Heart left ventricle (tissue), 16 donors: ENCODE measurements around the gene RNF2. TPM values are rescaled to one million over a fixed set of nuclear protein-coding genes. Genes with fewer than 3 reads are reported as not detected.

Experiments used
- ATAC-seq, 4 donors: fragments of 200-7000 bp; cut with Tn5 transposase; one replicate each; pipeline ENCODE4 v1.9.1; 2020 to 2022; ENCODE audit warnings: moderate library complexity in 4 of 4, mild to moderate bottlenecking in 3 of 4, moderate number of reproducible peaks in 1 of 4
- DNase-seq, 5 donors: peaks; one replicate each; pipeline ENCODE4 v3.0.0-alpha.2; 2020
- H3K27ac ChIP-seq, 12 donors: fragments of 200-600 bp; sonication (generic) in 4 of 12; one replicate each; pipeline versions ENCODE4 v1.5.0 to v1.8.0; 2016 to 2022; ENCODE audit warnings: mild to moderate bottlenecking in 2 of 12
- H3K27me3 ChIP-seq, 9 donors: fragments of 200-600 bp; sonication (generic) in 2 of 9; one replicate each; pipeline versions ENCODE4 v1.5.1 to v1.8.0; 2016 to 2022; ENCODE audit warnings: mild to moderate bottlenecking in 3 of 9
- H3K36me3 ChIP-seq, 9 donors: fragments of 200-600 bp; sonication (generic) in 2 of 9; one replicate each; pipeline versions ENCODE4 v1.5.0 to v1.8.0; 2018 to 2022; ENCODE audit warnings: mild to moderate bottlenecking in 2 of 9
- H3K4me1 ChIP-seq, 12 donors: fragments of 200-600 bp; sonication (generic) in 4 of 12; one replicate each; pipeline versions ENCODE4 v1.5.0 to v1.8.0; 2016 to 2022; ENCODE audit warnings: mild to moderate bottlenecking in 3 of 12
- H3K4me3 ChIP-seq, 12 donors: fragments of 200-600 bp; sonication (generic) in 4 of 12; one replicate each; pipeline versions ENCODE4 v1.5.0 to v1.8.0; 2017 to 2022; ENCODE audit warnings: mild to moderate bottlenecking in 9 of 12, moderate library complexity in 4 of 12
- H3K9me3 ChIP-seq, 12 donors: fragments of 200-600 bp; sonication (generic) in 4 of 12; one replicate each; pipeline versions ENCODE4 v1.5.0 to v1.8.0; 2016 to 2022; ENCODE audit warnings: mild to moderate bottlenecking in 1 of 12
- CTCF ChIP-seq, 12 donors: fragments of 200-600 bp; sonication (generic) in 4 of 12; IDR thresholded peaks; one replicate each; pipeline versions ENCODE4 v1.5.0 to v1.8.0; 2018 to 2022; ENCODE audit warnings: antibody characterized with exemption in 12 of 12, mild to moderate bottlenecking in 5 of 12
- POLR2A ChIP-seq, 2 donors: fragments of 450-650 bp; IDR thresholded peaks; one replicate each; pipeline ENCODE4 v1.6.1; 2017; ENCODE audit warnings: antibody characterized with exemption in 2 of 2, mild to moderate bottlenecking in 2 of 2, moderate library complexity in 2 of 2
- WGBS, 4 donors: extraction: QIAGEN DNeasy Blood & Tissue Kit in 2 of 4; methylation state at CpG; one replicate each; pipeline versions ENCODE4 v1.1.5 to v1.1.7; 2013 to 2018; 5-methylcytosine and 5-hydroxymethylcytosine counted together
- intact Hi-C, 10 donors: fragments of 100-400 bp; cut with DNase I; formaldehyde crosslinking; loops; one replicate each; pipeline versions ENCODE4 v1.11.1 to v1.14.2; 2022
- polyA plus RNA-seq, 2 donors: library from polyadenylated mRNA; stranded (reverse); fragments of 200-250 nt; gene quantifications; one replicate each; pipeline ENCODE4 v1.2.3, GENCODE V29; 2013
- total RNA-seq, 9 donors: library from RNA; depleted of rRNA in 2 of 9; stranded (reverse); fragments of >200 nt in 2 of 9; fragmentation: NEBNext Ultra II Directional in 3 of 9; extraction: Animal tissue kit (Norgen Biotek cat#: 25700) in 3 of 9; gene quantifications; one replicate each; pipeline versions ENCODE4 v1.1.0 to v1.2.4, GENCODE V29; 2016 to 2023
- donor health status: ischemic (EF 13 %, LVEDD 7.1; RV severe dilation, severe dysfunction).
- donor health status: healthy with polysubstance abuse.
- donor health status: DM: no; HTN: yes; CAD: no.
- donor health status: DM: no; HTN: no; CAD: no.
- donor health status: ischemic (EF 25% LVEDD 6.9; RV normal size, moderate dysfunction).
- donor health status: ischemic (EF 25% LVEDD 5.7; RV mildly dilated, moderate dysfunction).
- donor health status: healthy.
- donor health status: DM: yes; HTN: yes; CAD: no.
- donor health status: ischemic (EF 35%, LVEDD 5.7; RV mildly dilated, moderate dysfunction).
- donor health status: nonischemic (EF 11% LVEDD 7.7; RV severe dilation, severe dysfunction).
- donor health status: DM: yes; HTN: yes; CAD: no.
- donor health status: PGD.
- donor health status: ischemic (EF 29% LVEDD 5.4; RV normal size, mild dysfunction).
- donor health status: nonischemic (EF 23%, LVEDD 6.1; RV moderate dilation, normal function).

RNF2 gene
- total and polyA plus RNA-seq, 11 donors, result 2.7 to 18.6 (median 12.4) TPM

DNA sequence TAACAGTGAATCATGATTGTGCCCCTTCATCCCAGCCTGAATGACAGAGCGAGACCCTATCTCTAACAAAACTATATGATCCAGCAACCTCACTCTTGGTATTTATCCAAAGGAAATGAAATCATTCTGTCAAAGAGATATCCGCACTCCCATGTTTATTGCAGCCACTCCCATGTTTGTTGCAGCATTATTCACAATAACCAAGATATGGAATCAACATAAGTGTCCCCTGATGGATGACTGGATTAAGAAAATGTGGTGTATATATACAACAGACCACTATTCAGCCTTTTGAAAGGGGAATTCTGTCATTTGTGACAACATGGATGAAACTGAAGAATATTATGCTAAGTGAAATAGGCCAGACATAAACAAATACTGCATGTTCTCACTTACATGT lies 67.0 kb downstream of the RNF2 start:
- no peak for DNase-seq
- no peak for TF ChIP-seq POLR2A (IDR thresholded peaks at IDR 0.05)
- no peak for TF ChIP-seq CTCF (IDR thresholded peaks at IDR 0.05)
- ATAC-seq, result no peak
- Histone ChIP-seq H3K4me1 (no peaks in the 10 kb centered on the region), H3K36me3 (peaks cover 0 to 9% (median 2%) of the 10 kb centered on the region in 9 donors), H3K27me3 (no peaks in the 10 kb centered on the region), H3K4me3 (no peak overlapping the region), H3K27ac (no peak overlapping the region), H3K9me3 (peaks cover 0 to 32% (median 17%) of the 10 kb centered on the region in 12 donors)
- intact Hi-C loops, result no loop called here
- 52 to 70% (median 62%) methylated on average over 2 of the region's 2 CpGs for WGBS, 4 donors

DNA sequence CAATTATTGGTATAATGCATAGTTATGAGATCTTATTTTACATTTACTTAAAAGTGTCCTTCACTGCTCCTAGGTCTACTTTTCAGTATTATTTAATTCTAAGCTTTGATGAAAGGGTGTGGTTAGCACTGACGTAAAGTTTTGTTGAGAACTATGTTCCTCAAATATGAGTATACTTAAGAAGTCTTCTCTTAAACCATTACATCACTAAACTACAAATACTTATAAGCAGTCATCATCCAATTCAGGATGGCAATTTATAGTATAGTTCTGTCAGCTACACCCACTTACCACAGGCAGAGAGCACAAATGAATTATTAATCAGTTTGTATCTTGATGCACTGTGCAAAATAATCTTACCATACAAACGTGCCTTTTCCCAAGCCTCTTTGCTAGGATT lies 84.3 kb downstream of the RNF2 start:
- H3K4me1 ChIP-seq, result no peaks in the 10 kb centered on the region
- H3K4me3 ChIP-seq, result no peak overlapping the region
- H3K9me3 ChIP-seq, result peaks cover 0 to 9% (median 0%) of the 10 kb centered on the region in 12 donors
- H3K36me3 ChIP-seq, result peaks cover 0 to 100% (median 93%) of the 10 kb centered on the region in 9 donors
- no peak overlapping the region for H3K27ac ChIP-seq
- TF ChIP-seq CTCF (IDR thresholded peaks at IDR 0.05) (no peak), POLR2A (IDR thresholded peaks at IDR 0.05) (no peak)
- 81 to 85% (median 82%) methylated on average over 2 of the region's 2 CpGs for WGBS, 4 donors
- no peak for ATAC-seq
- intact Hi-C loops, result no loop called here
- no peak for DNase-seq
- no peaks in the 10 kb centered on the region for H3K27me3 ChIP-seq

GRCh38 chr1:185132534-185132933 lies 87.2 kb downstream of the RNF2 start:
- H3K4me3 ChIP-seq, result no peak overlapping the region
- peaks cover 0 to 100% (median 90%) of the 10 kb centered on the region in 9 donors for H3K36me3 ChIP-seq
- no peak overlapping the region for H3K27ac ChIP-seq
- H3K9me3 ChIP-seq, result peaks cover 0 to 9% (median 0%) of the 10 kb centered on the region in 12 donors
- H3K27me3 ChIP-seq, result no peaks in the 10 kb centered on the region
- intact Hi-C loops, result no loop called here
- ATAC-seq (no peak), DNase-seq (no peak)
- no peaks in the 10 kb centered on the region for H3K4me1 ChIP-seq
- 95 to 100% (median 97%) methylated on average over 1 of the region's 1 CpG for WGBS, 4 donors
- TF ChIP-seq CTCF (IDR thresholded peaks at IDR 0.05) (no peak), POLR2A (IDR thresholded peaks at IDR 0.05) (no peak)

DNA sequence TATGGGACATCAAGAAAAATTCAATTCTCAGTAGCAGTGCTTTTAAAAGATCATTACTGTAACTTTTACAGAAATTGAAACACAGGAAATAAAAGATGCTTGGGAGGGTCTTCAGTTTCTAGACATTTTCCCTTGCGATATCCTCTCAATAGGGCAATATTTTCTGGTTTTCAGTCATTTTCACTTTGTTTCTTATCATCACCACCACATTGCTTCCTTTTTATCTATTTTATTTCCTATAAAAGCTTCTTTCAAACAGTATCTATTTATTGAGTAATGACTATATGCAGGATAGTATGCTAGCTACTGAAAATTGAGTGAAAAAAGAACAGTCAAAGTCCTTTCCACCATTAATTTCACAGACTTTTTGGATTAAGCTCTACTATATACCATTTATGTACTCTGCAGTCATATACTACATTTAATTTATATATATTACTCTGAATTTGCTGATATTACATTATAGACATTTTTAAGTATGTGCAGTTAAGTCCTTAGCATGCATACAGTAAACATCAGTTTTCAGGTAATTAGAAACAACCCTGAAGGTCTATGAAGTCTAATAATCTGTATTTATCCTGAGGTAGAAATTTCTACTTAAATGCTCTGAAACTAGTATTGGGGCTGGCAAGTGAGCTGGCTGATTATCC lies 92.7 kb downstream of the RNF2 start:
- Histone ChIP-seq H3K9me3 (no peaks in the 10 kb centered on the region), H3K27me3 (no peaks in the 10 kb centered on the region), H3K36me3 (peaks cover 0 to 99% (median 89%) of the 10 kb centered on the region in 9 donors), H3K4me3 (no peak overlapping the region), H3K4me1 (no peaks in the 10 kb centered on the region), H3K27ac (no peak overlapping the region)
- intact Hi-C loops, result no loop called here
- 95 to 100% (median 97%) methylated on average over 1 of the region's 1 CpG for WGBS, 4 donors
- ATAC-seq (no peak), DNase-seq (no peak)
- TF ChIP-seq CTCF (IDR thresholded peaks at IDR 0.05) (no peak), POLR2A (IDR thresholded peaks at IDR 0.05) (no peak)
